ENCODE results near the gene MAGI1. TPM values are rescaled to one million over a fixed set of nuclear protein-coding genes. Genes with fewer than 3 reads are reported as not detected.

The MAGI1 gene
- total RNA-seq, 1 experiment from 2014 or later: 58.2 TPM

DNA sequence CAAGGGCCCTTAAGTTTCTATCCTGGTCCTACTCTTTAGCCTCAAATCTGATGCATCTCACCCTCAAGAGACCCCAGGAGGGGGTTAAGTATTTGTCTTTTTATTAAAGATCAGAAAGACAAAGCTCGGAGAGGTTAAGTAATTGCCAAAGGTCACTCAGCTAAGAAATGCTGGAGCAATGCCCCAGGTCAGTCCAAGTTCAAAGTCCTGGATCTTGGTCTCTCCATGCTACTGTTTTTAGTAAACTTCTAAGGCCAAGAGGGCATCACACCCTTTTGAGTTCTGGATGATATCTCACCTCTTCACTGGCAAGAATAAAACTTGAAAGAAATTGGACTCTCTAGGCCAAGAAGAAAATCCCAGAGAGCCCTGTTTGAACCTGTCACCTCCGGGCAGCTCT lies 488.6 kb downstream of the MAGI1 start (continued):
- TF ChIP-seq GABPB1 (CRISPR knock-in tag; IDR thresholded peaks at IDR 0.05) (no peak), KAT7 (CRISPR knock-in tag; IDR thresholded peaks at IDR 0.05; ENCODE audit: borderline replicate concordance) (no peak), MLX (CRISPR knock-in tag; IDR thresholded peaks at IDR 0.05) (no peak), MYBL2 (CRISPR knock-in tag; IDR thresholded peaks at IDR 0.05) (no peak), OVOL2 (CRISPR knock-in tag; IDR thresholded peaks at IDR 0.05; ENCODE audit: borderline replicate concordance) (no peak)

- ATAC-seq: peak; percentile 5
Observed at GRCh38 chr3:65549626-65549959, 489.1 kb downstream of the MAGI1 start.

DNA sequence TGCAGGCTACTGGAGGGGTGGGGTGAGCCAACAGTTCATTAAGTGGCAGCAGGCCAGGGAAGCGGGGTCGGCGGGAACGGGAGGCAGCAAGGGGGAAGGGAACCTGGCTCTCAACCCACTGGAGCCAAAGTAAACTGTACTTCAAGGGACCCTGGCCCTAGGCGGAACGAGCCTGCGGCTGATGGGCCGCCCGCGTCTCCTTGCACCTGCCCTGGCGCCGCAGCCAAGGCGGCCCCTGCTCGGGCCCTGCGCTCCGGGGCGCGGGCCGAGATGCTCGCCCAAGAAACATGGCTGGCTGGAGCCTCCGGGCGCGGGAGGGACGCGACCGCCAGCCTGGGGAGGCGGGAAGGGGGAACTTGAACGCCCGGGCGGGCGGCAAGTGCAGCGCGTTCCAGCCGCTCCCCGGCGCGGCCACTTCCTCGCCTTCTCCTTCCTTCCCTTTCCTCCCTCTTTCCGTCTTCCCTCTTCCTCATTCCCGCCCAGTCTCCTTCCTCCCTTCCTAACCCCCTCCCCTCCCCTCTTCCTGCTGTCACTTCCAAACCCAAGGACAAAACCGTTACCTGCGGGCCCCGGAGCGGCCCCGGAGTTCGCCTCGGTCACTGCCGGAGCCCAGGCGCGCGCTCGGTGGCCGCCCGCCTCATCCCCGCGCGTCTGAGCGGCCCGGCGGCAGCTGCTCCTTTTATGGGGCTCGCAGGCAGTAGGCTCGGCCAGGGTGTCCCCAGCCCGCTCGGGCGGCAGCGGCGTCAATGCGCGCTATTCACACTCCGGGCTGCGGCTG lies 489.7 kb downstream of the MAGI1 start:
- Mint-ChIP-seq H3K36me3 (no peaks in the 10 kb centered on the region), H3K27ac (no peak overlapping the region), H3K4me1 (peaks cover 57% of the 10 kb centered on the region), H3K9me3 (no peaks in the 10 kb centered on the region), H3K27me3 (ENCODE audit: low read depth) (peaks cover 12% of the 10 kb centered on the region), H3K4me3 (peak overlapping the region; percentile 74)
- DNase-seq (ENCODE audit: low spot score) (peak; percentile 58), ATAC-seq (peak; percentile 58)
- ChIA-PET POLR2A (interaction anchor here (0.5 kb wide), 1 partner anchor 48 kb away, joined by 4 read pairs; no protein-coding TSS in a partner anchor), CTCF (interaction anchor here (0.6 to 2.2 kb wide), 5 partner anchors 21 to 124 kb away, joined by 3 to 9 read pairs (median 7); no protein-coding TSS in a partner anchor)
- 0 out of 2 replicates have a peak, but pooled peaks have one; percentile 16 for TF ChIP-seq FOXK1 (CRISPR knock-in tag; IDR thresholded peaks at IDR 0.05)
- TF ChIP-seq, protein P1, sequence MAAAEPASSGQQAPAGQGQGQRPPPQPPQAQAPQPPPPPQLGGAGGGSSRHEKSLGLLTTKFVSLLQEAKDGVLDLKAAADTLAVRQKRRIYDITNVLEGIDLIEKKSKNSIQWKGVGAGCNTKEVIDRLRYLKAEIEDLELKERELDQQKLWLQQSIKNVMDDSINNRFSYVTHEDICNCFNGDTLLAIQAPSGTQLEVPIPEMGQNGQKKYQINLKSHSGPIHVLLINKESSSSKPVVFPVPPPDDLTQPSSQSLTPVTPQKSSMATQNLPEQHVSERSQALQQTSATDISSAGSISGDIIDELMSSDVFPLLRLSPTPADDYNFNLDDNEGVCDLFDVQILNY (CRISPR knock-in tag; IDR thresholded peaks at IDR 0.05): peak; percentile 36; the same call in 1 of the 2 replicates
- TF ChIP-seq KAT7 (CRISPR knock-in tag; IDR thresholded peaks at IDR 0.05; ENCODE audit: borderline replicate concordance): 0 out of 2 replicates have a peak, but pooled peaks have one; percentile 29
- TF ChIP-seq ZNF263 (CRISPR knock-in tag; IDR thresholded peaks at IDR 0.05; ENCODE audit: low read depth): 0 out of 2 replicates have a peak, but pooled peaks have one; percentile 50
- peak; percentile 71; the same call in 1 of the 2 replicates for TF ChIP-seq HMGXB4 (CRISPR knock-in tag; IDR thresholded peaks at IDR 0.05)
- no peak for TF ChIP-seq IRF2 (CRISPR knock-in tag; IDR thresholded peaks at IDR 0.05; ENCODE audit: borderline replicate concordance, low read depth)
- 0 out of 2 replicates have a peak, but pooled peaks have one; percentile 29 for TF ChIP-seq CREM (CRISPR knock-in tag; IDR thresholded peaks at IDR 0.05)
- TF ChIP-seq MYBL2 (CRISPR knock-in tag; IDR thresholded peaks at IDR 0.05): peak; percentile 70; the same call in 1 of the 2 replicates
- no peak for TF ChIP-seq GABPB1 (CRISPR knock-in tag; IDR thresholded peaks at IDR 0.05)
- TF ChIP-seq ETV6 (CRISPR knock-in tag; IDR thresholded peaks at IDR 0.05): peak; percentile 99
- no peak; the same call in 1 of the 2 replicates for TF ChIP-seq SP1 (CRISPR knock-in tag; conservative IDR thresholded peaks at IDR 0.05)
- 0 out of 2 replicates have a peak, but pooled peaks have one; percentile 17 for TF ChIP-seq FOXP1 (CRISPR knock-in tag; IDR thresholded peaks at IDR 0.05; ENCODE audit: borderline replicate concordance)

More at GRCh38 chr3:65549626-65549959, 489.1 kb downstream of the MAGI1 start:
- Mint-ChIP-seq H3K27me3 (ENCODE audit: low read depth) (peaks cover 12% of the 10 kb centered on the region), H3K27ac (no peak overlapping the region), H3K9me3 (no peaks in the 10 kb centered on the region), H3K4me3 (peak overlapping the region; percentile 74), H3K4me1 (peaks cover 63% of the 10 kb centered on the region), H3K36me3 (no peaks in the 10 kb centered on the region)
- ChIA-PET CTCF (interaction anchor here (0.6 to 1.4 kb wide), 7 partner anchors 10 to 207 kb away, joined by 3 to 5 read pairs (median 3); no protein-coding TSS in a partner anchor), POLR2A (interaction anchor here (0.8 kb wide), 1 partner anchor 62 kb away, joined by 3 read pairs; no protein-coding TSS in a partner anchor)
- DNase-seq (ENCODE audit: low spot score): no peak
- TF ChIP-seq, protein P2, sequence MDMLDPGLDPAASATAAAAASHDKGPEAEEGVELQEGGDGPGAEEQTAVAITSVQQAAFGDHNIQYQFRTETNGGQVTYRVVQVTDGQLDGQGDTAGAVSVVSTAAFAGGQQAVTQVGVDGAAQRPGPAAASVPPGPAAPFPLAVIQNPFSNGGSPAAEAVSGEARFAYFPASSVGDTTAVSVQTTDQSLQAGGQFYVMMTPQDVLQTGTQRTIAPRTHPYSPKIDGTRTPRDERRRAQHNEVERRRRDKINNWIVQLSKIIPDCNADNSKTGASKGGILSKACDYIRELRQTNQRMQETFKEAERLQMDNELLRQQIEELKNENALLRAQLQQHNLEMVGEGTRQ (CRISPR knock-in tag; IDR thresholded peaks at IDR 0.05): peak; percentile 20; the same call in 1 of the 2 replicates
- TF ChIP-seq PREB (CRISPR knock-in tag; IDR thresholded peaks at IDR 0.05; ENCODE audit: borderline replicate concordance): no peak

All from WTC11 (cell line).